NT2/D1 (cell line): ENCODE measurements around the gene TEX19.
"Not testable (repeated sequence)": the region's sequence is repeated elsewhere in the genome, so short reads cannot be mapped to it uniquely, and the experiment has no call there.

Experiments
- DNase-seq: peaks from one replicate; pipeline ENCODE4 v3.0.0-alpha.2; 2011; ENCODE audit warnings: low read depth, low spot score
- H3K27me3 ChIP-seq: 2 replicates; pipeline ENCODE4 v1.6.0; 2011; ENCODE audit warnings: mild to moderate bottlenecking; ENCODE audit not compliant: insufficient read length, insufficient read depth
- H3K36me3 ChIP-seq: 2 replicates; pipeline ENCODE4 v1.6.1; 2011; ENCODE audit warnings: mild to moderate bottlenecking, low read length, mixed read lengths; ENCODE audit not compliant: insufficient read depth, insufficient read length
- H3K4me1 ChIP-seq: 2 replicates; pipeline ENCODE4 v1.5.1; 2011; ENCODE audit not compliant: insufficient read depth, insufficient read length
- H3K4me3 ChIP-seq: 2 replicates; pipeline ENCODE4 v1.5.1; 2011; ENCODE audit warnings: low read depth; ENCODE audit not compliant: insufficient read length
- H3K9ac ChIP-seq: 2 replicates; pipeline ENCODE4 v1.6.0; 2011; ENCODE audit warnings: low read depth; ENCODE audit not compliant: insufficient read length
- H3K9me3 ChIP-seq: 2 replicates; pipeline ENCODE4 v1.5.1; 2011; ENCODE audit warnings: mild to moderate bottlenecking, low read length; ENCODE audit not compliant: insufficient read depth
- SUZ12 ChIP-seq: IDR thresholded peaks from 2 replicates; pipeline ENCODE4 v1.6.1; 2011; ENCODE audit not compliant: insufficient read length, insufficient read depth; ENCODE audit errors: extremely low read depth
- YY1 ChIP-seq: IDR thresholded peaks from 2 replicates; pipeline ENCODE4 v1.6.1; 2011; ENCODE audit not compliant: insufficient read length, insufficient read depth
- ZNF274 ChIP-seq: IDR thresholded peaks from 2 replicates; pipeline ENCODE4 v1.6.1; 2011; ENCODE audit warnings: mild to moderate bottlenecking, low read depth, low read length

Gene TEX19

GRCh38 chr17:82351713-82352488 is 7.1 kb upstream of the TEX19 start:
- H3K4me3 ChIP-seq, result no peak overlapping the region

GRCh38 chr17:82353484-82353883 is 5.6 kb upstream of the TEX19 start:
- H3K27me3 ChIP-seq, result peaks cover 6% of the 10 kb centered on the region
- TF ChIP-seq SUZ12 (no peak), ZNF274 (no peak), YY1 (no peak)

More at GRCh38 chr17:82351713-82352488, 7.1 kb upstream of the TEX19 start:
- Histone ChIP-seq H3K27me3 (peaks cover 3% of the 10 kb centered on the region), H3K36me3 (no peaks in the 10 kb centered on the region), H3K9me3 (no peaks in the 10 kb centered on the region), H3K9ac (peak overlapping the region; percentile 29), H3K4me1 (peaks cover 24% of the 10 kb centered on the region)
- TF ChIP-seq ZNF274, result no peak
- no peak for TF ChIP-seq YY1
- no peak for TF ChIP-seq SUZ12
- DNase-seq, result peak; percentile 88

GRCh38 chr17:82354804-82355308 is 4.2 kb upstream of the TEX19 start:
- H3K4me3 ChIP-seq, result no peak overlapping the region
- TF ChIP-seq ZNF274 (no peak), SUZ12 (no peak), YY1 (no peak)
- H3K4me1 ChIP-seq, result peaks cover 26% of the 10 kb centered on the region

More at GRCh38 chr17:82353484-82353883, 5.6 kb upstream of the TEX19 start:
- no peaks in the 10 kb centered on the region for H3K9me3 ChIP-seq
- no peak overlapping the region for H3K9ac ChIP-seq
- DNase-seq, result no peak
- peaks cover 24% of the 10 kb centered on the region for H3K4me1 ChIP-seq
- no peaks in the 10 kb centered on the region for H3K36me3 ChIP-seq
- H3K4me3 ChIP-seq, result no peak overlapping the region

GRCh38 chr17:82355770-82356427 is 3.1 kb upstream of the TEX19 start:
- H3K9me3 ChIP-seq, result no peaks in the 10 kb centered on the region
- no peak overlapping the region for H3K9ac ChIP-seq
- TF ChIP-seq SUZ12 (no peak), YY1 (no peak), ZNF274 (no peak)
- peaks cover 24% of the 10 kb centered on the region for H3K4me1 ChIP-seq
- no peak overlapping the region for H3K4me3 ChIP-seq
- peaks cover 14% of the 10 kb centered on the region for H3K27me3 ChIP-seq
- H3K36me3 ChIP-seq, result no peaks in the 10 kb centered on the region
- DNase-seq, result no peak

More at GRCh38 chr17:82354804-82355308, 4.2 kb upstream of the TEX19 start:
- no peak for DNase-seq
- Histone ChIP-seq H3K9me3 (no peaks in the 10 kb centered on the region), H3K36me3 (no peaks in the 10 kb centered on the region), H3K9ac (no peak overlapping the region), H3K27me3 (peaks cover 14% of the 10 kb centered on the region)

GRCh38 chr17:82356845-82357355 is 2.1 kb upstream of the TEX19 start:
- Histone ChIP-seq H3K27me3 (peaks cover 18% of the 10 kb centered on the region), H3K9ac (no peak overlapping the region), H3K4me1 (peaks cover 19% of the 10 kb centered on the region), H3K4me3 (no peak overlapping the region), H3K9me3 (no peaks in the 10 kb centered on the region), H3K36me3 (no peaks in the 10 kb centered on the region)
- TF ChIP-seq ZNF274, result no peak
- no peak for TF ChIP-seq SUZ12
- TF ChIP-seq YY1, result no peak
- no peak for DNase-seq

- no peak overlapping the region for H3K9ac ChIP-seq
- no peaks in the 10 kb centered on the region for H3K36me3 ChIP-seq
- no peaks in the 10 kb centered on the region for H3K9me3 ChIP-seq
- H3K4me1 ChIP-seq, result peaks cover 15% of the 10 kb centered on the region
- peaks cover 20% of the 10 kb centered on the region for H3K27me3 ChIP-seq
- TF ChIP-seq YY1 (no peak), ZNF274 (no peak), SUZ12 (no peak)
- no peak overlapping the region for H3K4me3 ChIP-seq
- no peak for DNase-seq
Observed at GRCh38 chr17:82357394-82357793, 1.7 kb upstream of the TEX19 start.

- not testable (repeated sequence) for H3K4me3 ChIP-seq, H3K9me3 ChIP-seq, DNase-seq, H3K36me3 ChIP-seq, H3K9ac ChIP-seq
- peaks cover 20% of the 10 kb centered on the region for H3K27me3 ChIP-seq
- peaks cover 14% of the 10 kb centered on the region for H3K4me1 ChIP-seq
Observed at GRCh38 chr17:82359451-82360074, 516 bp downstream of the TEX19 start.
